Measurements from ENCODE around the gene TMEM18. TPM values are rescaled to one million over a fixed set of nuclear protein-coding genes. Genes with fewer than 3 reads are reported as not detected.
A peak's percentile ranks its signal among the peaks of the same experiment; 100 is the strongest.

Gene TMEM18
- polyA plus RNA-seq, 1 donor from 2014 or later, result 58.6 TPM

- H3K36me3 ChIP-seq (ENCODE audit: insufficient read depth, low read length), result no peaks in the 10 kb centered on the region
- no peak overlapping the region for H3K4me2 ChIP-seq (ENCODE audit: low read length)
- H3K27ac ChIP-seq (ENCODE audit: low read length), result peak overlapping the region; percentile 2
- no peak overlapping the region for H2AFZ ChIP-seq (ENCODE audit: low read depth, low read length)
- H3K27me3 ChIP-seq (ENCODE audit: insufficient read depth, low read depth, low read length), result no peaks in the 10 kb centered on the region
- no peak for TF ChIP-seq MXI1 (conservative IDR thresholded peaks at IDR 0.05; ENCODE audit: poor library complexity, severe bottlenecking)
- no peak for TF ChIP-seq RAD21 (conservative IDR thresholded peaks at IDR 0.05)
- TF ChIP-seq EP300 (conservative IDR thresholded peaks at IDR 0.05; ENCODE audit: poor library complexity, severe bottlenecking), result no peak
- TF ChIP-seq CTCF (IDR thresholded peaks at IDR 0.05; ENCODE audit: poor library complexity, severe bottlenecking), result no peak
- no peak for TF ChIP-seq REST (IDR thresholded peaks at IDR 0.05; ENCODE audit: borderline replicate concordance)
- no peak for TF ChIP-seq POLR2AphosphoS5 (IDR thresholded peaks at IDR 0.05)
- no peak for TF ChIP-seq SMC3 (conservative IDR thresholded peaks at IDR 0.05; ENCODE audit: poor library complexity)
- TF ChIP-seq TAF1 (IDR thresholded peaks at IDR 0.05; ENCODE audit: low read depth), result no peak
- TF ChIP-seq EZH2 (IDR thresholded peaks at IDR 0.05; ENCODE audit: borderline replicate concordance, insufficient read depth, low read length, poor library complexity, severe bottlenecking), result no peak
- no peaks in the 10 kb centered on the region for H4K20me1 ChIP-seq (ENCODE audit: insufficient read depth)
- no peak overlapping the region for H3K9ac ChIP-seq (ENCODE audit: low read length)
- H3K9me2 ChIP-seq (ENCODE audit: insufficient read depth, low read length), result no peaks in the 10 kb centered on the region
- H3K9me3 ChIP-seq (ENCODE audit: low read length), result no peaks in the 10 kb centered on the region
- H3K4me3 ChIP-seq (ENCODE audit: low read length), result no peak overlapping the region
- no peaks in the 10 kb centered on the region for H3F3A ChIP-seq (ENCODE audit: insufficient read depth, low read length, poor library complexity, severe bottlenecking)
- no peaks in the 10 kb centered on the region for H3K79me2 ChIP-seq (replicated peaks; ENCODE audit: insufficient read depth, low read length)
Observed at GRCh38 chr2:681312-681711, 4.1 kb upstream of the TMEM18 start.

- Histone ChIP-seq H3K79me2 (replicated peaks; ENCODE audit: insufficient read depth, low read length) (no peaks in the 10 kb centered on the region), H3K9ac (ENCODE audit: low read length) (no peak overlapping the region), H3K27me3 (ENCODE audit: insufficient read depth, low read depth, low read length) (no peaks in the 10 kb centered on the region), H3K9me3 (ENCODE audit: low read length) (no peaks in the 10 kb centered on the region), H4K20me1 (ENCODE audit: insufficient read depth) (no peaks in the 10 kb centered on the region), H3K4me2 (ENCODE audit: low read length) (no peak overlapping the region), H3F3A (ENCODE audit: insufficient read depth, low read length, poor library complexity, severe bottlenecking) (no peaks in the 10 kb centered on the region), H3K9me2 (ENCODE audit: insufficient read depth, low read length) (no peaks in the 10 kb centered on the region), H3K36me3 (ENCODE audit: insufficient read depth, low read length) (no peaks in the 10 kb centered on the region), H2AFZ (ENCODE audit: low read depth, low read length) (no peak overlapping the region), H3K27ac (ENCODE audit: low read length) (peak overlapping the region; percentile 2), H3K4me3 (ENCODE audit: low read length) (no peak overlapping the region)
- TF ChIP-seq REST (IDR thresholded peaks at IDR 0.05; ENCODE audit: borderline replicate concordance), result no peak
- TF ChIP-seq TAF1 (IDR thresholded peaks at IDR 0.05; ENCODE audit: low read depth), result no peak
- TF ChIP-seq CTCF (IDR thresholded peaks at IDR 0.05; ENCODE audit: poor library complexity, severe bottlenecking), result no peak
- TF ChIP-seq MXI1 (conservative IDR thresholded peaks at IDR 0.05; ENCODE audit: poor library complexity, severe bottlenecking), result no peak
- no peak for TF ChIP-seq POLR2AphosphoS5 (IDR thresholded peaks at IDR 0.05)
- no peak for TF ChIP-seq SMC3 (conservative IDR thresholded peaks at IDR 0.05; ENCODE audit: poor library complexity)
- no peak for TF ChIP-seq EP300 (conservative IDR thresholded peaks at IDR 0.05; ENCODE audit: poor library complexity, severe bottlenecking)
- no peak for TF ChIP-seq RAD21 (conservative IDR thresholded peaks at IDR 0.05)
- TF ChIP-seq EZH2 (IDR thresholded peaks at IDR 0.05; ENCODE audit: borderline replicate concordance, insufficient read depth, low read length, poor library complexity, severe bottlenecking), result no peak
Observed at GRCh38 chr2:680496-680895, 3.3 kb upstream of the TMEM18 start.

All from neural cell (in vitro differentiated cells).